ENCODE measurements around the gene PRODH.
"Not testable (repeated sequence)": the region's sequence is repeated elsewhere in the genome, so short reads cannot be mapped to it uniquely, and the experiment has no call there.

The PRODH gene, protein sequence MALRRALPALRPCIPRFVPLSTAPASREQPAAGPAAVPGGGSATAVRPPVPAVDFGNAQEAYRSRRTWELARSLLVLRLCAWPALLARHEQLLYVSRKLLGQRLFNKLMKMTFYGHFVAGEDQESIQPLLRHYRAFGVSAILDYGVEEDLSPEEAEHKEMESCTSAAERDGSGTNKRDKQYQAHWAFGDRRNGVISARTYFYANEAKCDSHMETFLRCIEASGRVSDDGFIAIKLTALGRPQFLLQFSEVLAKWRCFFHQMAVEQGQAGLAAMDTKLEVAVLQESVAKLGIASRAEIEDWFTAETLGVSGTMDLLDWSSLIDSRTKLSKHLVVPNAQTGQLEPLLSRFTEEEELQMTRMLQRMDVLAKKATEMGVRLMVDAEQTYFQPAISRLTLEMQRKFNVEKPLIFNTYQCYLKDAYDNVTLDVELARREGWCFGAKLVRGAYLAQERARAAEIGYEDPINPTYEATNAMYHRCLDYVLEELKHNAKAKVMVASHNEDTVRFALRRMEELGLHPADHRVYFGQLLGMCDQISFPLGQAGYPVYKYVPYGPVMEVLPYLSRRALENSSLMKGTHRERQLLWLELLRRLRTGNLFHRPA

DNA sequence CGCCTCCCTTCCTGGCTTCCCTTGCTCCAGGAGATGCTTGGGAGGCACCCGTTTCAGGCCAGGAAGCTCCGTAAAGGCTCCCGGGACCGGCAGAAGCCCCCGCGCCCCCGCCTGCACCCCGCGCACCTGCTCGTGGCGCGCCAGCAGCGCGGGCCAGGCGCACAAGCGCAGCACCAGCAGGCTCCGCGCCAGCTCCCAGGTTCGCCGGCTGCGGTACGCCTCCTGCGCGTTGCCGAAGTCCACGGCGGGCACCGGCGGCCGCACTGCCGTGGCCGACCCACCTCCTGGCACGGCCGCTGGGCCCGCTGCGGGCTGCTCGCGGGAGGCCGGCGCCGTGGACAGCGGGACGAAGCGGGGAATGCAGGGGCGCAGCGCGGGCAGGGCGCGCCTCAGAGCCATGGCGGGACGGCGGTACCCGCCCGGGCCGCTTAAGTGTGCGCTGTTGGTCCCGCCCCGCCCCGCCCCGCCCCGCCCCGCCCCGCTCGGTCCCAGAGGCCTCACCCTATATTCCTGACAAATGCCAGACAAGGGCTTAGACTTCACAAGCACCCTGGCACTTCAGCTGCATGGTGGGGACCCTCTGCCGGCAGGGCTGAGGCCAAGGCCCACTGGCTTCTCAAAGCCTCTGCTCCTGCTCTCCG, at the start of gene PRODH:
TSS of gene PRODH (minus strand) at position 405 of the 641 bp plus-strand sequence. CDS start at position 399, 6 bp downstream.
- no peak for TF ChIP-seq POLR2A (IDR thresholded peaks at IDR 0.05; ENCODE audit: low read depth, low read length)
- FAIRE-seq (no peak), DNase-seq (ENCODE audit: insufficient read length, low spot score) (no peak)

DNA sequence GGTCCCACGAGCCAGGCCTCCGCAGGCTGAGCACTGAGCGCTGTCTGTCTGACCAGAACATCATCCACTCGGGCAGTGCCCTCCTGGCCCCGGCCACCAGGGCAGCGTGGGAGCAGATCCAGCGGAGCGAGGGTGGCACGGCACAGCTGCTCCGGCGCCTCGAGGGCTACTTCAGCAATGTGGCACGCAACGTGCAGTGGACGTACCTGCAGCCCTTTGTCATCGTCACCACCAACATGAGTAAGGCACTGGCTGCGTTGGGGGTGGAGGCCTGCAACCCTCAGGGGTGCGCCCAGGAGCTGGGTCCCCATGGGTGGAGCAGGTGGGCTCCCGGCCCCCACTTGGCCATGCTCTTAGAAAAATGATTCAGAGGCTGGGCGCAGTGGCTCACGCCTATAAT, 49.7 kb upstream of the PRODH start:
- no peak for FAIRE-seq
- no peak for DNase-seq (ENCODE audit: insufficient read length, low spot score)
- TF ChIP-seq POLR2A (IDR thresholded peaks at IDR 0.05; ENCODE audit: low read depth, low read length): no peak

DNA sequence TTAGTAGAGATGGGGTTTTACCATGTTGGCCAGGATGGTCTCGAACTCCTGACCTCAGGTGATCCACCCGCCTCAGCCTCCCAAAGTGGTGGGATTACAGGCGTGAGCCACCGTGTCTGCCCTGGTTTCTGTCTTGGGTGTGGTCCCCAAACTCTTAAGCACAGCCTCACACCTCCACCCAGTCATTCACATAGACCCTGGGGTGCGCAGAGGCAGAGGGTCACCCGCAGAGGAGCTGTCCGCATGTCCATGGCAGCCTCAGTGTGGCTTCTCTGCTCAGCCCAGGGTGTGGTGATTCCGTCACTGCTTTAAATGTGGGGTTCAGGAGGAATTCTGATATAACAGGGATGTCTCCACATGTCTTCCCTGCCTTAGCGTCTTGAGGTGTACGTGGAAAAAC, 48.5 kb upstream of the PRODH start:
- DNase-seq (ENCODE audit: insufficient read length, low spot score) (no peak), FAIRE-seq (no peak)
- no peak for TF ChIP-seq POLR2A (IDR thresholded peaks at IDR 0.05; ENCODE audit: low read depth, low read length)

DNA sequence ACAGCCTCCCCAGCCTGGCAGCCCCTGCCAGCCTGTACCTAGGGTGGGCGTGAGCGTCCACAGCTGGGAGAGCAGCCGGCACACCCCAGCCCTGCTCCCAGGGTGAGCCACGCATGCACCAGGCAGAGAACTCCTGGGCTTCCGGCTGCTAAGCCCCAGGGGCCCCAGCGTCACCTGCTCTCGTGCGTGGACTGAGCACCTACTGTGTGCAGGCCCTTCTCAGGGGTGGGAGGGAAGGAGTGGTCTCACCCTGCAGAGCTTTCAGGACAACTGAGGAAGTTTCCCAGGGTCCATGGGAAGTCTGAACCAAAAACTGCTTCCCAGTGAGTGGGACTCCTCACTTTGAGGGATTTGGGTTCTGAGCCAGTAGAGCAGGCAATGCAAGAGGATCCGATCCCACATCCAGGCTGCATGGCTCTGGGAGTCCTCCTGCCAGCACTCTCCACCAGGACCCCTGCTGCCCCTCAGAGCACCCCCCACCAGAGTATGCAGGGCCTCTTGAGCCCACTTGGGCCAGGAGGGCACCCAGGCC, 47.1 kb upstream of the PRODH start:
- no peak for FAIRE-seq
- no peak for TF ChIP-seq POLR2A (IDR thresholded peaks at IDR 0.05; ENCODE audit: low read depth, low read length)
- DNase-seq (ENCODE audit: insufficient read length, low spot score): no peak

DNA sequence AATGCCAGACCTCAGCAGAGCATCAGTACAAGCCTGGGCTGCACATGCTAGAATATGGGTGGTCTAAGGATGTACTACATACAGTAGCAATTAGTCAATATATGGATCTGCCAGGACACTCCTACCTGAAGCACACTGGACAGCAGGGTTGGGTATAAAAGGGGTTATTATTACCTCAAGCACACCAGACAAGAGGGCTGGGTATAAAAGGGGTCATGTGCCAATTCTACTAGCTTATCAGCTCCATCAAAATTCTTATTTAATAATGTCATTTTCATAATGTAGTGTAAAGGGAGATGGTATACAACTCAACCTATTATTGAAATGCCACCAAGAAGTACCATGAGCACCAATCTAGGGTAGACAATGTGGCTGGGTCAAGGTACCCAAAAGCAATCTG, 44.7 kb upstream of the PRODH start:
- FAIRE-seq (no peak), DNase-seq (ENCODE audit: insufficient read length, low spot score) (no peak)

DNA sequence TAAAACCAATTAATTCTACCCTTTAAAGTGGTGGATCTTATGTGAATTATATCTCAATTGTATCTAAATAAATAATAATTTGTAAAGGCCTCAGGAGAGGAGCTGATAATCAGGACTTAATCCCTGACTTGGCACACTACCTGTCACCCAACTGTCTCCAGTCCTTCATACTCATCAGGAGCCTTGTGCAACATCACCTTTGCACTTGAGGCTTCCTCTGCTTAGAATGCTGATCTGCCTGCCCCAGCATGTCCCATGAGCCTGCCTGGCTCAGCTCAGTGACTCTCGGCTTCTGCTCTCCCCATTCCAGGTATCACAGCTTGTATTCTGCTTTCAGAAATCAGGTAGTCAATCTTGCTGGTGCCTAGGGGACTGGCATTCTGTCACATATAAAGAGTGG, 43.9 kb upstream of the PRODH start:
- no peak for TF ChIP-seq POLR2A (IDR thresholded peaks at IDR 0.05; ENCODE audit: low read depth, low read length)
- no peak for DNase-seq (ENCODE audit: insufficient read length, low spot score)
- no peak for FAIRE-seq

More for the DNA sequence above, 44.7 kb upstream of the PRODH start:
- no peak for TF ChIP-seq POLR2A (IDR thresholded peaks at IDR 0.05; ENCODE audit: low read depth, low read length)

DNA sequence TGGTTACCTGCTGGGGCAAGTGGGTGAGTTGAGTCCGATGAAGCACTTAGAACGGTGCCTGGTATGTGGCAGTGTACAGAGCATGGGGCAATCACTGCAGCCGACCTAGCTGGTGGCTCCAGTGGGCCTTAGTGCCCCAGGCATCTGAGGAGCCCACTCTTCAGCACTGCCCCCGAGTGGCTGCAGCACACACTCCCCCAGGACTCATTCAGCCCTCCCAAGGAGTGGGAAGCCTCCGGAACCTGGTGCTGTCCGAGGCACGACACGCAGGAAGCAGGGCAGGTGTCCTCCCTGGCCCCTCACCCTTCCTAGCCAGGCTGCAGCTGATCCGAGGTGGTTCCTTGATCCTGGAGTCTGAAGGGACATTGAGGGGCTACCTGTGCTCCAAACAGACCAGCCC, 42.4 kb upstream of the PRODH start:
- DNase-seq (ENCODE audit: insufficient read length, low spot score): no peak
- no peak for TF ChIP-seq POLR2A (IDR thresholded peaks at IDR 0.05; ENCODE audit: low read depth, low read length)
- FAIRE-seq: no peak

DNA sequence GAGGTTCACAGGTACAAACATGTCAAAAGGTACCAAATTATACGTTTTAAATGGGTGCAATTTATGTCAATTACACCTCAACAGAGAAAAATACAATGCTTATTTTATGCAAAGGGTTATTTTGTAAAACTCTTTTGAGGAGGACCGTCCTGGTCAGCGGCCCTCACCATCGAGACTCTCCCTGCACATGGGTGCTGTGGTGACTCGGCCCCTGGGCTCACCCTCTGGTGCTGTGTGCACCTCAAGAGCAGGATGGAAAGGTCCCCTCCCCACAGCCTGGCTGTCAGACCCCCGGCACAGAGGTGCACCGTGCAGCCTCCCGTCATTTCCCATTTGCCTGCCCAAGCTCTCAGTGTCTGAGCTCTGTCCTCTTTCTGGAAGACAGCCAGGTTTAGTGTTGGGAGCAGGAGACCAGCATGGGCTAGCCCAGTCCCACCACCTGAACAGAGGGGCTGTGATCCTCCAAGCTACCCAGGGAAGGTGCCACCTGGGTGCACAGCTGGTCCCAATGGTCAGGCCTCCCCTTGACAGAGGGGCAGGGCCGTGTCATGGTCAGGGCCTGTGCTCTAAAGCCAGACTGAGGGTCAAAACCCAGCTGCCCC, 41.8 kb upstream of the PRODH start:
- no peak for FAIRE-seq

DNA sequence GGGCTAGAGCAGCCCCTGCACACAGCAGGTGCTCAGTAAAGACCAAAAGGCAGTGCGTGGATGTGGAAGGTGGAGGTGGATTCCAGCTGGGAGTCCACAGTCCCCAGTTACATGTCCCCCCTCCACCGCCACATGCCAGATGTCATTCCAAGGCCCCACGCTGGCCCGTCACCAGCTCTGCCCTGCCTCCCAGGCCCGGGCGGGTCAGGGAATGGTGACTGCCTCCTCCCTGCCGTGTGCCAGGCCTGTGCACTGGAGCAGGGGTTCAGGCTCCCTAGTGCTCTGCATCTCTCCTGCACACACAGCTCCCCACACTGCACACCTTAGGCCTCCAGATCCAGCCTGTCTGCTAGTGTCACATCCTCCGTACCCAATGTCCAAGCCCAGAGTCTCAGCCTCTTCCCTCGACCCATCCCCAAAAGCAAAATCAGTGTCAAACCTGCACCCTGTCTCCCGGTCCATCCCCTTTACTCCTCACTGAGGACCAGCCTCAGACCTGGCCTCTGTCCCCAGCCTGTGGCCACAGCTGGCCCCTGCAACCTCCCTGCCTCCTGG, 40.2 kb upstream of the PRODH start:
- no peak for TF ChIP-seq POLR2A (IDR thresholded peaks at IDR 0.05; ENCODE audit: low read depth, low read length)
- FAIRE-seq (no peak), DNase-seq (ENCODE audit: insufficient read length, low spot score) (no peak)

More for the DNA sequence above, 41.8 kb upstream of the PRODH start:
- no peak for TF ChIP-seq POLR2A (IDR thresholded peaks at IDR 0.05; ENCODE audit: low read depth, low read length)
- no peak for DNase-seq (ENCODE audit: insufficient read length, low spot score)

DNA sequence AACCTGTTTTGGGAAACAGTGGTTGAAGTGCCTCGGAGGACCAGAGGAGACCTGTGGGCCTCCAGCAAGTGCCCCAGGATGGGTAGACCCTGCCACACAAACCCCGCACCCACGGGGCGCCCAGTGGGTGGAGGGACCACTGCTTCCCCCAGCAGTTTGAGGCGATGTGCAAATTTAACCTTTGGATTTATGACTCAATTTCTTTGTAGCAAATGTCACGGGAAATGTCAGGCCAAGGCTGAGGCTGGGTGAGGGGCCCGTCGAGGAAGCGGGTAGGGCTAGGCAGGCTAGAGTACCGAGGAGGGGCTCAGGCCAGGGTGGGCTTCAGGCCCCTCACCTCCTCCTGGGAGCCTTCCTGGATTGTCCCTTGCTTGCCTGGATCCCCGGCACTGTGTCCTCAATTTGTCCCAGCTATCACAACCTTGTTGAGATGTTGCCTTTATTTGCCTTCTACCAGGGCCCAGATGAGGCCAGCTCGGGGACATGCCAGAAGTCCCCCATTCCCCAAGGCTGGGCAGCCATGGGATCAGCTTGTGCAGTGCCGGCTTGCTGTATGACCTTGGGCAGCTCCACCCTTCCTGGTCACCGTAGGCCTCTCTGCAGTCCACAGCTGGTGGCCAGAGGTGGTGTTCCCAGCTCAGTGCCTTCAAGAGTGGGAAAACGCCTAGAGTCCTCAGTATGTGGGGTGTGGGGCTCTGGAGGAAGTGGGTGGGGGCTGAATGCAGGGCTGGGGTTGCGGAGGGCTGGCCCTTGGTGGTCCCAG, 39.5 kb upstream of the PRODH start:
- no peak for TF ChIP-seq POLR2A (IDR thresholded peaks at IDR 0.05; ENCODE audit: low read depth, low read length)
- DNase-seq (ENCODE audit: insufficient read length, low spot score): no peak
- FAIRE-seq: no peak

DNA sequence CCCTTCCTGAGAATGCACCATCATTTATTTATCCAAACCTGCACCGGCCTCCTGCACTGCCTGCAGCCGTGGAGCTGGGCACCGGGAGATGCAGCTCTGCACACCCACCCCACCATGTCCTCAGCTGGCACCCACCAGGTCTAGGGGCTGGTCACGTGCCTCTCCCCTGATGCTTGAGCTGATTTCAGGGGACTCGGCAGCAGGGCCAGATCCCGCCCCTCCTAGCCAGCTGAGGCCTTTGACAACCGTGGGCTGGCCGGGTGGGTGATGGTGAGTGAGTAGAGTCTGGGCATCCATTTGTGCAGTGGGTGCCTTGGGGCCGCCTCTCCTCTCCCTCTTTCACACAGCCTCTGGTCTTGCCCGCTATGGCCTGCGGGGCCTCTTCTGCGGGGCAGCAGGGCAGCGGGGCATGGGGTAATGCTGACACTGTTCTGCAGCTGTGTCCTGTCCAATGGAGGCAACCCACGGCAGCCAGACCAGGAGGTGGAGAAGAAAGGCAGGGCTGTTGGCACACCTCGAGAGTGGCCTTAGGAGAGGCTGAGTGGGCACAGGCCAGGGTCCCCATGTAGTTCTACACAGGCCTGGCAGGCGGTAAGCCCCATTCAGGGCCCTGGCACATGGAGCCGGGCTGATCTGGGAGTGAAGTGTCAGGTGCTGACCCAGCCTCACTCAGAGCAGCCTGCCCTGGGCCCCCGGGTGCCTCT, 38.5 kb upstream of the PRODH start:
- no peak for FAIRE-seq
- no peak for TF ChIP-seq POLR2A (IDR thresholded peaks at IDR 0.05; ENCODE audit: low read depth, low read length)
- no peak for DNase-seq (ENCODE audit: insufficient read length, low spot score)

DNA sequence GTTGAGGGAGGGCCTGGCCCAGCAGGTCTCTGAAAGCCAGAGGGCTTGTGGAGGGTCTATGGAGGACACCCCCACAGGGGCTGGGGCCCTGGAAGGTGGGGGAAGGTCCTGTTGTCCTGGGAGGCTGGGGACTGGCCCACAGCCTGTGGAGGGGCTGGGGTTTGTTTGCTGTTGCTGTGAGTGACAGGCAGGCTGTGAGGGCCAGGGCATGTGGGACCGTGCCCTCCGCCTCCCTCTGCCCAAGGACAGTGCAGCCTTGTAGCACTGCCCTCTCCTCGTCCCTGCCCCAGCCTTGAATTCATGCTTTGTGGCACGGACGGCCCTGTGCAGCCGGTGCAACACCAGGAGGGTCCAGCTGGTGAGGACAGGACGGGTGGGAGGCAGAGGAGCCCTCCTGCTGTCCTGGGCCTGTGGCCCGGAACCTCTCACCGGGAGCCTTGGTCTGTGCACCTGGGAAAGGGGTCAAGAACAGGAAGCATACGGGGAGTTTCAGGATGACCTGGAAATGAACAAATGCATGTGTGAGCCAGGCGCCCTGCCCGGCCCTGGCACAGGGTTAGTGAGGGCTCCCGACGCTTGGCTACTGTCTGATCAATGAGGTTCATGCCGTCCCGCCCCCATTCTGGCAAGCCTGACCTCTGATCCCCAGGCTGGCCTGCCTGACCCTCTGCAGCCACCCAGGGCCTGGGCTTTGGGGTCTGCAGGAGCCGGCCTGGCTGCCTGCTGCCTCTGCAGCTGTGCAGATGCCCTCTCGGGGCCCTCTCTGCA, 37.4 kb upstream of the PRODH start:
- FAIRE-seq (no peak), DNase-seq (ENCODE audit: insufficient read length, low spot score) (no peak)
- no peak for TF ChIP-seq POLR2A (IDR thresholded peaks at IDR 0.05; ENCODE audit: low read depth, low read length)

DNA sequence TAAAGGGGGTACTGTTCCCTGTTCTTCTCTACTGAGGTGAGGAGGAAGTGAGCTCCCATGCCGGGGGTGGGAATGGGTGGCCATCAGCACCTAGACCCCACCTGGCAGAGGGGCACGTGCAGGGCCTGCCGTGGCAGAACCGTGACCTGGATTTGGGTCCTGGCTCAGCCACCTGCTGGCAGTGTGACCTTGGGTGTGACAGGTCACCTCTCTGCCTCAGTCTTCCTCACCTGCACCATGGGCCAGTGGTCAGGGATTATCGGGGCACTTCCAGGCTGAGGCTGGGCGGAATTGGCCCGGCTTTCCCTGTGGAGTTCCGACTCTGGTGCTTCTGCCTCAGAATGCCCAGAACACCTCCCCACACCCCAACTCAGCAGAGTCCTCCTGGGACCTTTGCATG, 36.5 kb upstream of the PRODH start:
- not testable (repeated sequence) for DNase-seq (ENCODE audit: insufficient read length, low spot score); FAIRE-seq

DNA sequence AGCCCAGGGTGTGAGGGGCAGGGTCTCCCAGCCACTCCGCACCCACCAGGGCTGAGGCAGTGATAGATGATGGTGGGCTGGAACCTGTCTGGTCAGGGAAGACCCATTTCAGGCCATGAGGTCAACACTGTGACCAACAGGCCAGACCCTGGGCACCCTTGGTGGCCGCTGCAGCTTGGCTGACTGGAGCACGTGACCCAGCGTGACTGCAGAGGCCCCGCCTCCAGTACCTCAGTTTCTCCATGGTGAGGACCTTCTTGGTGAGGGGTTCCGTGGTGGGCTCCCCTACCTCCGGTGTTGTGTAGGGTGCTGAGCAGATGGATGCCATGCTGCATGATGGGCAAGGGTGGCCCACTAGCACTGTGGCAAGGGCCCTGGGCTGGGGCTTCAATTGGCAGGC, 35.9 kb upstream of the PRODH start:
- FAIRE-seq; DNase-seq (ENCODE audit: insufficient read length, low spot score): not testable (repeated sequence)

All from H54 (cell line).